Stimulated activated CD4-positive, alpha-beta T cell treated with anti-CD3 and anti-CD28 coated beads, Interleukin-4, amount 100 ng/mL, for 24 hours (primary cell): ENCODE data around the gene C12orf75.
"Not testable (repeated sequence)": the region's sequence is repeated elsewhere in the genome, so short reads cannot be mapped to it uniquely, and the experiment has no call there.

Experiments used
- DNase-seq: peaks from one replicate; pipeline ENCODE4 v3.0.0-alpha.2; 2020

Gene C12orf75

DNA sequence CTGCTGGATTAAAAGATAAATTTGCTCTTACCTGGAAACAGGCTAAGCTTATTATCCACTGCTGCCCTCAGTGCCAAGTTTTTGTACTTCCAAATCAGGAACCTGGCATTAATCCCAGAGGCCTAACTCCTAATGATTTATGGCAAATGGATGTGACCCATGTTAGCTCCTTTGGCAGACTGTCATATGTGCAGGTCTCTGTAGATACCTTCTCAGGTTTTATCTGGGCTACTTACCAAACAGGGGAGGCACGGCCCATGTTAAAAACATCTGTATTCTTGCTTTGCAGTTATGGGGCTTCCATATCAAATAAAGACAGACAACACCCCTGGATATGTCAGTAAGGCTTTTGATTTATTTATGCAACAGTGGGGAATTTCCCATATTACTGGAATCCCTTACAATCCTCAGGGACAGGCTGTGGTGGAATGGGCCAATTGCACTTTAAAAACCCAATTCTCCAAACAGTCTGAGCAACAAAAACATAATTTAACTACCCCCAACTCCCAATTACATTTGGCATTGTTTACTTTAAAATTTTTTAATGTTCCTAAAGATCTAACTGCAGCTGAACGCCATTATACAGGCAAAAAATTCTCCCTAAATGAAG, 19.9 kb upstream of the C12orf75 start:
- DNase-seq, result not testable (repeated sequence)

DNA sequence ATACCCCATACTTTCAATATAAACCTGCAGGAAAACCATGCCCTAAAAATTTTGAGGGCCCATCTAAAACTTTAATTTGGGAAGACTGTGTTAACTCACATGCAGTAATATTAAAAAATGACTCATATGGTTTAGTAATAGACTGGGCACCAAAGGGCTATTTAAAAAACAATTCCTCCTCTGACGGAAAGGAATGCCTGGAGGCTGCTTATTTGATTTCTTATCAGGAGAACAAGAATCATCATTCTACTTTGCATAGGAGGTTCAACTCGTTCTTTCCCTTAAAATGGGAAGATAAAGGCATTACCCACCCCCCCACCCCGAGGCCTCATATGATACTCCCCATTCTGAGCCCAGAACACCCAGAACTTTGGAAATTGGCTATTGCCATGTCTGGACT, 18.6 kb upstream of the C12orf75 start:
- not testable (repeated sequence) for DNase-seq

DNA sequence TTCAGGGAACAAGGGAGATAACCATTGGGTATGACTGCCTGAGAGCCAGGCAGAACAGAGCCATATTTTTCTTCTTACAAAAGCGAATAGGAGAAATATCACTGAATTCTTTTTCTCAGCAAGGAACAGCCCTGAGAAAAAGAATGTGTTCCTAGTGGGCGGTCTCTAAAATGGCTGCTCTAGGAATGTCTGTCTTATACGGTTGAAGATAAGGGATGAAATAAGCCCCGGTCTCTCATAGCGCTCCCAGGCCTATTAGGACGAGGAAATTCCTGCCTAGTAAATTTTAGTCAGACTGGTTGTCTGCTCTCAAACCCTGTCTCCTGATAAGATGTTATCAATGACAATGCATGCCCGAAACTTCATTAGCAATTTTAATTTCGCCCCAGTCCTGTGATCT, 16.7 kb upstream of the C12orf75 start:
- DNase-seq, result not testable (repeated sequence)

DNA sequence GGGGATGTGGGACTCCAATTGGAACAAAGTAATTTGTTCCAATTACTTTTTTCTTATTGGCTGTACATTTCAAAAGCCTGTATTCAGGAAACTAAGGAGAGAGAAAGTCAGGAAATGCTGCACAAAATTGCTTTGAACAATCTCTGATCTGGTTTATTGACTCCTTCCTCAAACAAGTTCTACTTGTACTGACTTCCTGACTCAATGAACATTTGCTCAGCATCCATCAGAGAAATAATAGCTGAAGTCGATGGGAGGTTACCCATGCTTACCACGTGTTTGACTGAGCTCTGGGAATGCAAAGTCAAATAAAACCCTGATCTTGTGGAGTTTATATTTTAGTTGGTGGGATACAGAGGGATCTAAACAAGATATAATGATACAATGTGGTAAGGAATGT, 15.4 kb upstream of the C12orf75 start:
- DNase-seq, result no peak

DNA sequence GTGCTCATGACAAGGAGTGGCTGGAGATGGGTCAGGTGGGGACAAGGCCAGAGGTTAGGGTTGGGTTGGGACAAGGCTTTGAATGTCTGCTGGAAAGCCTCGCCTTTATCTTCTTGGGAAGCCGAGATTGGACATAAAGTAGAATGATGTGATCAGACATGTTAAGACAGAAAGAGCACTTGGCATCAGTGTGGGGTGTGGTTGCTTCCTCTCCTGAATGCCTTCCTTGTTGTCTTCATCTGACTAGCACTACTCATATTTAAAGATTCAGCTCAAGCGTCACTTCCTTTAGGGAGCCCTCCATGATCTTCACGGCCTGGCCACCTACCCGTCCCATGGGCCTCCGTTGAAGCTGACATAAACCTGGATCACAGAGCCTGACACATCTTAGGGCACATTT, 14.8 kb upstream of the C12orf75 start:
- DNase-seq, result no peak

DNA sequence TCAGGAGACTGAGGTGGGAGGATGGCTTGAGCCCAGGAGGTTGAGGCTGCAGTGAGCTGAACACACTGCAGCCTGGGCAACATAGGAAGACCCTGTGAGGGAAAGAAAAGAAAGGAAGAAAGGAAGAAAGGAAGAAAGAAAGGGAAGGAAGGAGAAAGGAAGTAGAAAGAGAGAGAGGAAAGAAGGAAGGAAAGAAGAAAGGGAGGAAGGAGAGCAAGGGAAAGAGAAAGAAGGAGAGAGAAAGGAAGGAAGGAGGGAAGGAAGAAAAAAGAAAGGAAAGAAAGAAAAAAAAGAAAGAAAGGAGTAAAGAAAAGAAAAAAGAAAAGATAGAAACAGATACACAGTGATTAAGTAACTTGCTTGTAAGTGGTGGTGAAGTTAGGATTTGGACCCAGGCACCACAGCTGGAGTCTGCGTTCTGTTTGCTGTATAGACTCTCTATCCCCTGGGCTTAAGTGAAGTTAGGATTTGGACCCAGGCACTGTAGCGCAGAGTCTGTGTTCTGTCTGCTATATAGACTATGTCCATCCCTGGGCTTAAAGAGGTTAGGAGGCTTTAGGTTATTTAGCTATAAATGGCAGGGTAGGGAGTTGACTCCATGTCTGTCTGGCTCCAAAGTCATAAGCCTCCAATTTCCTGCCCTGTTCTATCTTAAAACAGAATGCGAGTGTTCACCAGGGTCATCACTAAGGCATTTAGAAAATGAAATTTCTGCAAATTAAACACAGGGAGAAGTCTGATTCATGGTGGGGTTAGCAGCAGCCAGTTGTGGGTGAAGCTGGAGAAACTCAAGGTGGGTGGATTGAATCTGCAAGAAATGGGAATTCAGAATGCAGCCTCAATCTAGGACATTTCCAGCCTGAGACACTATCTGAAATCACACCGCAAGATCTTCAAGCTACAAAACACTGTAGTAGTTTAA, 13.3 kb upstream of the C12orf75 start:
- no peak for DNase-seq

DNA sequence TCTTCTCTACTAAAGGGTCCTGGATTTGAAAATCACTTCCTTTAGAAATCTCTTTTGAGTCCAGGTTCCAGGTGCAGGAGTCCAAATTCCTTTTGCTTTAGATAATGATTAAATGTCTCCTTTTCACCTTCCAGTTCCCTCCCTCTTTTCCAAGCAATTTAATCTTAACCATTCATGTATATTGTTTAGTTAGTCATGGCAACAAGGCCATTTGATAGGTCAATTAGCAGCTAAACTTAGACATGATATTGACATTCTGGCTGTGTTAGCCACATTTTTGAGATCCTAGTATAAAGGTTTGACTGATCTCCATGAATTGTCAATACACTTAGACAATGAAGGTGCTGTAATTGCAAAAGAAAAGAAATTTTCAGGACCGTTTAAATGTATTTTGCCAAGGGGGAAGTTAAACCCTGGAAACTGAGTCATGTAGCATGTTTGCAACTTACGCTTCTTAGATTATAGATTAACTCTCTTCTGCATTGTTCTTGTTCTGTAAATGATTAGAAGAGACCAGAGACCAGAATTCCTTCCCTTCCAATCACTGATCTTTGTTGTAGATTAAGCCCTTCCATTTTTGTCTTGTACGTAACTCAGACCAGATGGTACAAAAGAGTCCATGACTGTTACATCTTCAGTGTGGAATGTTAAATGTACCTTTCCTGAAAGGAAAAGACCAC, 12.4 kb upstream of the C12orf75 start:
- no peak for DNase-seq

DNA sequence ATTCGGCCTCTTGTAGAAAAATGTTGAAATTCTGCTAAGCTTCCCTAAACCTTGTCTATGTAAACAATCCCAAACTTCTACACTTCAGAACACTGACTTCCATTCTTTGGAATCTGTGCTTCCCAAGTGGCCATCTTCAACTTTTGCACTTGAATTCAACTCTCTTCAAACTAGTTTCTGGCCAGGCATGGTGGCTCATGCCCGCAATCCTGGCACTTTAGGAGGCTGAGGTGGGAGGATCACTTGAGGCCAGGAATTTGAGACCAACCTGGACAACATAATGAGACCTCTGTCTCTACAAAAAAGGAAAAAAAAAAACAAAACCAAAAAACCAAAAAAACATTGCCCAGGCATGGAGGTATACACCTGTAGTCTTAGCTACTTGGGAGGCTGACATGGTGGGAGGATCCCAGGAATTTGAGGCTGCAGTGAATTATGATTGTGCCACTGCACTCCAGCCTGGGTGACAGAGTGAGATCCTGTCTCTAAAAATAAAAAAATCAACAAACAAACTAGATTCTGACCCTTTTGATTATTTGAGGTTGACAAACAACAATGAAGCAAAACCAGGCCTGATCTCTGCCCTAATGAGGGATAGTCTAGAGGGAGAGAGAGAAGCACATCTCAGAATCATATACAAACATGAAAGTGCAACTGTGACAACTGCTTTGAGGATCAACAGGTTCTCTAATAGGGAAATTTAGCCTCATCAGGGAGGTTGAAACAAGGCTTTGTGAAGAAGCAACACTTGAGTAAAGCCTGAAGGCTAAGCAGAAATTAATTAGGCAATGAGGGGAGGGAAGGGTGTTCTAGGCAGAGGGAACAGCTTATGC, 11.6 kb upstream of the C12orf75 start:
- DNase-seq, result no peak

DNA sequence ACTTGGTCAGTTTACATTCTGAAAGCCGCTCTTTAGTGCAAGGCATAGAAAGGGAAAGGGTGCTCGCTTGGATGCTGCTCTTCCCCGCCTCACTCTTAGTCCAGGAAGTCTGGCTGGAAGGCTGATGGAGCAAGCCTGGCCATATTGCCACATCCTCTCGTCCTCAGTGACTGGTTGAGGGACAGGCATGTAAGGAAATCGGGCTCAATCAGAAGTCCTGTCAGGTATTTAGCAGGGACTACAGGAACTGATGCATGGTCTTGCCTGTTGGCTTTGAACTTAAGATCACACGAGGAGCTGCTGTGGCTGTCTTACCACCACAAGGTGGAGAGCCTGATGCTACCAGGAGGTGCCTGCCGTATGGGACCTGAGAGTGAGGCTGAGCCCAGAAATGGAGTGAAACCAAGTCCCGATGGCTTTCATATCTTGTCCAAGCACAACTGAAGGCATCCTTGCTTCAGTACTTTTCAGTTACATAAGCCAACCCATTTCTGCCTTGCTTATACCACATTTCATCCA, 10.7 kb upstream of the C12orf75 start:
- DNase-seq, result no peak

DNA sequence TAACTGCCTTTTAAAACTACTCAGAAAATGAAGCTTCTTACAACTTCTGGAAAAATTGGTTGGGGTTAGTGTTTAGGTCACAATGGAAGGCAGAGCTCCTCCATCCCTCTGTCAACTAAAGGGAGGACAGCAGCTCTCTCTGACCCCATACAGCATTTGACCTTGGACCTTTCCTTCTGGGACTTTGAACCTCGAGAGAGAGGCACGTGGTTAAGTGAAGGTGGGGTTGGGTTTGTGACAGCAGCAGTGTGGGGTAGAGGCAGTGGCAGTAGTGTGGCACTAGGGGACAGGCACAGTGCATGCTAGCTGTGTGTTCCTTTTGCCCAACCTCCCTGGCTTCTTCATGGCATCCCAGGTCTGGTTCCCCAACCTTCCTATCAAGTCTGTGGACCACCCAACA, 9.4 kb upstream of the C12orf75 start:
- no peak for DNase-seq

DNA sequence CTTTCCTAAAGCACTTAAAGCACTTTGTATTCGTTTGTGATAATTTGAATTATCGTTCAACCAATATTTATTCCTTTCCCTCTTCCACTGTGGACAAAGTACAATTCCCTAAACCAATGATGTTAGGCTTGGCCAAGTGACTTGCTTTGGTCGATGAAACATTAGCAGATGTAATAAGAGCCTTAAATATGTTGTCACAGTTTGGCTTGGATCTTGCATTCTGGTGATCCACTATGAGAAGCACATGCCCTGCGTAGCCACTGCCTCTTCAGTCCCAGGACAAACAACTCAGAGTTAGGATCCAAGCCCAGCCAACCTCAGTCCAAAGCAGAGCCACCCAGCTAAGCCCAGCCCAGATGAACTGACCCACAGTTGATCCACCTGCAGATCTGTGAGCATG, 8.4 kb upstream of the C12orf75 start:
- DNase-seq, result no peak

DNA sequence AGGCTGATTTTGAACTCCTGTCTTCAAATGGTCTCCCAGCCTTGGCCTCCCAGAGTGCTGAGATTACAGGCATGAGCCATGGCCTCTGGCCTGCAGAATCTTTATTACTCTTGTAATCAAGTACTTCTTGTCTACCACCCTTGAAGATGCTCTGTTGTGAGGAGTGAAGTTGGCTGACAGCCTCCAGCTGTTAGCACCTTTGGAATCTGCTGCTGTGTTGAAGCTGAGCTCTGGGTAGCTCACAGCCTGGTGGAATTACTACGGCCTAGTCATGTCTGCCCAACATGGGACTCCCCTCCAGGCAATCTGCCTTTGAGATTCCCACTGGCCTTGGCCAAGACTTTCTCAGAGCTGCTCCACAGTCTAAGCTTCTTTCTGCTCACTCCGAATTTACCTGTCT, 5.8 kb upstream of the C12orf75 start:
- DNase-seq, result no peak

DNA sequence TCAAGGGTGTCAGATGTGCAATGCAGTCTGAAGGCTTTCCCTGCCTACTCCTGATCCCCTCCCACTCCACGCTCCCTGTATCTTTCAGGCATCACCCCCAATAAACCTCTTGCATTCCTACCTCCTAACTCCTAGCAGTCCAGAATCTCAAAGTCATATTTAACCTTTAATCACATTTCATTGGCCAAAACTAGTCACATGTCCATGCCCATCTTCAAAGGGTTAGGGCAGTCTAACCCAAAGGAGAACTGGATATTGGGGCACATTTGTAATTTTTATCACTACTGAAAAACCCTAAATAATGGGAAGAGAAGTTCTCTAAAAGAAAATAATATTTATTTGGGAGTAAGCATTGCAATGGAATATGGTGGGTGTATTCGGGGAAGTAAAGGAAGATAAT, 5.4 kb upstream of the C12orf75 start:
- no peak for DNase-seq

DNA sequence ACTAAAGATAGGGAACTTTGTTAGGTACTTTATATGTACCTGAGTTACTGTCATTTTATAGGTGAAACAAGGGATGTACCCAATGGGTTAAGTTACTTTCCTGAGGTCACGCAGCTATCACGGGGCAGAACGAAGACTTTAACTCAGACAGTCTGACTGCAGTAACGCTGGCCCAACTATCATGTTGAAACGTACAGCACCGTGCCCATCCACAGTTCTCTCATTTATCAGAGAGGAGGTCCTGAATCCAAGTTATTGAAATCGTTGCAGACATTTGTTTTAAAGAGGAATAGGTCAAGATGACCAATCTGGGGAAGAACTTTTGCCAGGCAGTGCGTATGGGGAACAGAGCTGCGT, 587 bp upstream of the C12orf75 start:
- DNase-seq, result no peak

DNA sequence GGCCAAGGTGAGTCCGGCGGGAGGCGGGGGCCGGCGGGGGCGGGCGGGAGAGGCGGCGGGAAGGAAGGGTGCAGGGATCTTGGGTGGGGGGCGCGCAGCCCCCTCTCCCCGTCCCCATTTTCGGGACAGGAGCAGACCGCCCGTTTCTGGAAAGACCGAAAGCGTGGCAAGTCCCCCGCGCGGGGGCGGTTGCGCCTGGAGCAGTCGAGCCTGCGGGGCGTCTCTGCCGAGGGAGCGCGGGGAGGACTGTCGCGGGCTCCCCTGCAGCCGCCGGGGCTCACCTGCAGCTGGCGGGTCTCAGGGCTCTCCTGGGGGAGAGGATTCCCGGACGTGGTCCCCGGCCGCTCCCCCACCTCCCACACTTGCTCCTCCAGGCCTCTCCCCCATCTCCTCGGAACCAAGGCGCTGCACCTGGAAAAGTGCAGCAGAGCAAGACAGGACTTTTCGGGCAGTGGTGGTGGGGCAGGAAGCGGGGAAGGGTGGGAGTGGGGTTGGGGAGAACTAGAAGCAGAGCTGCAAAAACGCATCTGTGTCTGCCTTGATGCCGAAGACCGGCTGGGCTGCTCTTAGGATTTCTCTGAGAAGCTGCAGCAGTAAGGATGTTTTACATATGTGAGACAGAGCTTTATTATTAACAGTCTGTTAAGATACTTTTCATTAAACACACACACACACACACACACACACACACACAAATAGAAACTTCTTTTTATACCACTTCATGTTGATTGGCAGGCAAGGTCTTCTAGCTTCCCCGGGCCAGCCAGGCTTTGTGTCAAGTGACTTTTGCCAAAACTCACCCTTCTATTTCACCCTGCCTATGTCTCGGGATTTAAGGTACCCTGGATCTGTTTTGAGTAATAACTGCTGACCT, 677 bp downstream of the C12orf75 start:
- peak; percentile 14 for DNase-seq

DNA sequence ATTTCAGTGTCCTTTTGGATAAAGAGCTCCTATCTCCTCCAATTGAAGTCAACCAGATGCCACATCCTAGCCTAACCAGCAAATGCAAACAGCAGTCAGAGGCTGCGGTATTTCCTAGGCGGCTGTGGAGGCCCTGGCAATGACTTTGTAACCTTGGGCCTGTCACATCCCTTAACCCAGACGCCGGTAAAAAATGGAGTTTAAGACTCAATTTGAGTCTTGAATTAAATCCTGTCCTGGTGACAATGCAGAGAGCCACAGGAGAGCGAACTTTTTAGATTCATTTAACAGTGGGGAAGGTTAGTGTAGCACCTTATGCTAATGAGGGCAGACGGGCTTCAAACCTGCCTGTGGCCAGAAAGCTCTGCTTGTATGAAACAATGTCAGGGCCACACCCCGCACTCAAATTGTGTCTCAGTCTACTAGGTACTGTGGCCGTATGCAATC, 1.3 kb downstream of the C12orf75 start:
- no peak for DNase-seq

DNA sequence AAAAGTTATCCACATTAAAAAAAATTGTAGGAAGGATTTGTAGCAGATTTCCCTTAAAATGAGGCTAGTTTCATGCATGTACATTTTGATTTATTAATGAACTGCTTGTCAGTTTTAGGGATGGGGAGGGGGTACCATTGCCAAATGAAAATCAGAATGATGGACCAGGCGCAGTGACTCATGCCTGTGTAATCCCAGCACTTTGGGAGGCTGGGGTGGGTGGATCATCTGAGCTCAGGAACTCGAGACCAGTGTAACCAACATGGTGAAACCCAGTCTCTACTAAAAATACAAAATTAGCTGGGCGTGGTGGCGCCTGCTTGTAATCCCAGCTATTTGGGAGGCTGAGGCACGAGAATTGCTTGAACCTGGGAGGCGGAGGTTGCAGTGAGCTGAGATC, 1.8 kb downstream of the C12orf75 start:
- not testable (repeated sequence) for DNase-seq

DNA sequence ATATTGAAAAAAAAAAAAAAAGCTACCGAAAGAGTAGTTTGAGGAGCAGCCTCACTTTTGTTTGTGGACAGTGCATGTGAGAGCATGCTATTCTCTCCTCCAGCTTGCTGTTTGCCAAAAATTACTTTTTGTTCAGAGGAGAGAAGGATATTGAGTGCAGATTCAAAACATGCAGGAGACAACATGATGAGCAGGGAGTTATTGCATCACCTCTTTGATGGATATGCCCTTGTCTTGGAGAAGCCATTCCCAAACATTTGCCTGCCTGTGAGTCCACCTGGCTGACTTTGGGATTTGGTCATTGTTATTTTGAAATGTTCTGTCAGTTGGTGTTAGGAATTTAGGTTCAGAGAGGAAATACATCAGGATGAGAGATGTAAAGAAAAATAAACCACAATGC, 2.4 kb downstream of the C12orf75 start:
- no peak for DNase-seq

DNA sequence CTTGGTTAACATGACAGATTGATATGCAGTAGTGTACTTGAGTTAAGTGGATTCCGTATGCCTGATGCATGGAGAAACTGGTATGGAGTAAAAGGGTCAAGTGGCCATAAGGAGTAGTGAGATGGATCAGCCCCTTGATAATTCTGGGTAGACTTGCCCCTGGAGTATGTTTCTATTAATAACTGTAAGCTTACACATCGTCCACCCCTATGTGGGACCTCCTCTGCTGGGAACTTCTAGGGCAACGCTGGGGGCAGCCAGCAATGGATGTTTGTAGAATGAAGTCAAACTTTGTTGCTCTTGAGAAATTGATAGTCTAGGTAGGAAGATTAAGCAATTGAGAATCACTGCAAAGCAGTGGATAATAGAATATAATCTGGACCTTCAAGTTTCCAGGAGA, 3.5 kb downstream of the C12orf75 start:
- no peak for DNase-seq

DNA sequence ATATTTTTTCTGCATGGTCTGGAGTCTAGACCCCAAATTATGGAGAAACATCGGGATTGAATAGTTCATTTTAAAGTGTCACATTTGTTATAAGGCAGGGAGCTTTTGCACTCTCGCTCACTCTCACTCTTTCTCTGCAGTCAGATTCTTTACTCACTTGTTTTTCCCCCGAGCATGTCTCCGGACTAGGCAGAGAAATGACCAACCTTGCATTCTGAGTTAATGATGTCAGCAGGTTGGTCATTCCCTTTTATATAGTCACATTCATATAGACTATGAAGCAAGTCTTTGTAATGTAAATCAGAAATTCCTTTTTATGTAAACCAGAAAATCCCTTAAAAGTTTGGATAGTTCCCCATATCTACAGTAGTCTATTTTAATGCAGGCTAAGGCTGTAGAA, 4.1 kb downstream of the C12orf75 start:
- DNase-seq, result no peak

DNA sequence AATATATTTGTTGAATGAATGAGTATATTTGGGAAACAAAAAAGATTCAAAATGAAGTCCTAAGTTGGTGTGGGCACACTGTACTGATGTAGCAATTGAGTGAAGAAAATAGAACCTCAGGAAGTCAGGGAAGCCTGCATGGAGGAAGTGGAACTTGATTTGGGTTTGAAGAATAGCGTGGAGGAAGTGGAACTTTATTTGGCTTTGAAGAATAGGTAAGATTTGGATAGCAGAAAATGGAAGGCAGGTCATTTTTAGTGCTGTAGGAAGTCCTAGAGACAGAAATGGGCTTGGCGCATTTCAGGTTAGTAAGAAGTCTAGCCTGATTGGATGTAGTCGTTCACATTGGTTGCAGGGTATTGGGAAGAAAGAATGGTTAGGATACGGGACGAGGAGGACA, 5.4 kb downstream of the C12orf75 start:
- DNase-seq, result no peak

DNA sequence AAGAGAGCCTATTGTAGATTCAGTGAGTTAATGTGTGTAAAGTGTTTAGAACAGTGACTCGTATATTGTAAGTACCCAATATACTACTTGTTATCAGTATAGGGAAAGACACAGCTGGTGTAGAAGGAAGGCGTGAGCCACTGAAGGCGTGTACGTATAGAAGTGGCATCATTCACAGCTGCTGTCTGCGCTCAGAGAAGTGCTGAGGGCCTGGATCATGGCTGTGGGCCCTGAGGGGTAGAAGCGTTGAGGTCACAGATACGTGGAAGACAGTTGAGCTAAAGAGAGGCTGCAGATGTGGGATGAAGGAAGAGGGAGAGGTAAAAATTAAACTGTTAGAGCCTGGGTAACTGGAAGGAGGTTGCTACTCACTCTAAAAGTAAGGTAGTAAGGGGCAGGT, 5.9 kb downstream of the C12orf75 start:
- no peak for DNase-seq
